Femur (tissue), 1 donor: Measurements from ENCODE around the gene ILRUN.
"Not testable (repeated sequence)": the region's sequence is repeated elsewhere in the genome, so short reads cannot be mapped to it uniquely, and the experiment has no call there.

Experiments used
- DNase-seq: peaks from one replicate; pipeline ENCODE4 v3.0.0-alpha.2; 2017

The ILRUN gene

DNA sequence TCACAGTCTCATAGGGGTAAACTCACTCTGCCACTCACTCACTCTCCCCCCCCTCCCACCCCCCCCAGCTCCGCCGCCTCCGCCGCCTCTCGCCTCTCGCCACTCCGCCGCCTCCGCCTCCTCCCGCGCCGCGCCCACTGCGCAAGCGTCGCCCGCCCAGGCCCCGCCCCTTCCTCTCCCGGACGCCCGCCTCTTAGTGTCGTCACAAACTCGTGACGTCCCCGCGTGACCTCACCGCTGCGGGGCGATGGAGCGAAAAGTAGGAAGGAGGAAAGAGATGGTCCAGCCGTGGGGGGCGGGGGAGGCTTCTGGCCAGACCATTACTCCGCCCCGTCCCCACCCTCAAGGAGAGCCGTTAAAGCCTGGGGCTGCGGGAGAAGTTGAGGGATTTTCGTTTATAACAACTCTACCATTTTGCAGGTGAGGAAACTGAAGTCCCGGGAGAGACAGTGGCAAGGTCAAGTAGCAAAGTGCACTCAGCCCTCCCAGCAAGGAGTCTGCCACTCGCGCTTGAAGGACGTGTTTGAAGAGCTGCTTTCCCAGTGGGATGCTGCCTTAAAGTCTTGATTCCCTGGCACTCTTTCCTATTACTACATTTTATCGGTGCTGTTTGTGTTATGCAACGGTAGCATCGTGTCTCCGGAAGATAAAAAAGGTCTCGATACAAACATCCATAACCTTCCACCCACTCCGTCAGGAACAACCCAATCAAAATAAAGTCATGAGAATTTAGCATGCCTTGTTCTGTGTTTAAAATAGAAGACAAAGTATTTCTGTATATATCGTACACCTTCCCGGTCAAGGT lies at the start of gene ILRUN:
TSS of gene ILRUN (minus strand) at position 29 of the 805 bp plus-strand sequence. CDS start 164 bp downstream, outside the sequence.
- DNase-seq = peak; percentile 98

DNA sequence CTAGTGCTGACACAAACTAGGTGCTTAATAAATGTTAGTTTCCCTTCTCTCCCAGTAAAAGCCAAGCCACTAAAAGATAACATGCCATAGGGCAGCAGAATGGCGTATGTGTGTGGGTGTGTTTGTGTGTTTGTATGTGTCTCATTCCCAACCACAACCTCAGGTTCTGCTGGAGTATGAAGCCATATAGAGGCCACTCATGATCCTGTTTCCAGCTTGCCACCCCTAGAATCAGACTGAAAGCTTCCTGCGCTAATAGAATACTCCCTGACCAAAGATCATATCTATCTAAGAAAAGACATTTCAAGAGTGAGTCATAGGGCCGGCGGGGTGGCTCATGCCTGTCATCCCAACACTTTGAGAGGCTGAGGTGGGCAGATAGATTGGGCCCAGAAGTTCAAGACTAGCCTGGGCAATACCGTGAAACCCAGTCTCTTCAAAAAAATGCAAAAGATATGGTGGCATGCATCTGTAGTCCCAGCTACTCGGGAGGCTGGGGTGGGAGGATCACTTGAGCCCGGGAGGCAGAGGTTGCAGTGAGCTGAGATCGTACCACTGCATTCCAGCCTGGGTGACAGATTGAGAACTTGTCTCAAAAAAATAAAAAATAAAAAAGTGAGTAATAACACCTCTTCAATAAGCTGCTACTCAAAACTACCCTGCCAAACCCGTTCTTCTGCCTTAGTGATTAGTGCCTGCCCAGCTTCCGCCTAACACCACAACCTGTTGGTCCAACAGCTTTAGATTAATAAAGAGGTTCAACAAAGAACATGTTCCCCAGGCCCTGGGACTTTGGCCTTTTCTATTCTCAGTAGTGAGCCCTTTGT lies 48.9 kb upstream of the ILRUN start:
- no peak for DNase-seq

DNA sequence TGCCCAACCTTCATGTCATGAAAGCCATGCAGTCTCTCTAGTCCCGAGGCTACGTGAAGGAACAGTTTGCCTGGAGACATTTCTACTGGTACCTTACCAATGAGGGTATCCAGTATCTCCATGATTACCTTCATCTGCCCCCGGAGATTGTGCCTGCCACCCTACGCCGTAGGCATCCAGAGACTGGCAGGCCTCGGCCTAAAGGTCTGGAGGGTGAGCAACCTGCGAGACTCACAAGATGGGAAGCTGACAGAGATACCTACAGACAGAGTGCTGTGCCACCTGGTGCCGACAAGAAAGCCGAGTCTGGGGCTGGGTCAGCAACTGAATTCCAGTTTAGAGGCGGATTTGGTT lies 47.7 kb upstream of the ILRUN start:
- not testable (repeated sequence) for DNase-seq

DNA sequence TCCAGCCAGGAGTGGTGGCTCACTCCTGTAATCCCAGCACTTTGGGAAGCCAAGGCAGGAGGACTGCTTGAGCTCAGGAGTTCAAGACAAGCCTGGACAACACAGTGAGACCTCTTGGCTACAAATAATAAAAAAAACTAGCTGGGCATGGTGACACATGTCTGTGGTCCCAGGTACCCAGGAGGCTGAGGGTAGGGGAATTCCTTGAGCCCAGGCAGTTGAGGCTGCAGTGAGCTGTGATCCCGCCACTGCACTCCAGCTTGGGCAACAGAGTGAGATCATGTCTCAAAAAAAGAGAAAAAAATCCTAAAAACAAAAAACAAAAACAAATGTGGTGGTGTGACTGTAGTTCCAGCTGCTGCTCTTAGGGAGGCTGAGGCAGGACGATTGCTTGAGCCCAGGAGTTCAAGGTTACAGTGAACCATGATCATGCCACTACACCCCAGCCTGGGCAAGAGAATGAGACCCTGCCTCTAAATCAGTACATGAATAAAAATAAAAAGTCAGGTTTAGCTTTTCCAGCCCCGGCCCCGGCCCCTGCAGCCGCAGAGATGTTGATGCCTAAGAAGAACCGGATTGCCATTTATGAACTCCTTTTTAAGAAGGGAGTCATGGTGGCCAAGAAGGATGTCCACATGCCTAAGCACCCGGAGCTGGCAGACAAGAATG lies 47.2 kb upstream of the ILRUN start:
- no peak for DNase-seq

DNA sequence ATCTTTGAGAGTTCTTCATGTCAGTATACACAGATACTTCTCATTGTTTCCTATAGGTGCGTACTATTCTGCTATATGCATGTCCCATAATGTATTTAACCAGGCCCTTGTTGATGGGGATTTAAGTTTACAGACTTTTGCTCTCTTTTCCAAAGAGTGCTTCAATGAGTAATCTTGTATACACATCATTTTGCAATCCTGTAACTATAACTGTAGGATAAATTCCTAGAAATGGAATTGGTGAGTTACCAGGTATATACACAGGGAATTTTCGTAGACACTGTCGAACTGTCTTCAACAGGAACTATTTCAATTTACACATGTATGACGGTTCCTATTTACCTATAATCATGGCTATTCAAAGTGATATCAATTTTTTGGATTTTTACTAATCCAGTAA lies 45.5 kb upstream of the ILRUN start:
- no peak for DNase-seq

DNA sequence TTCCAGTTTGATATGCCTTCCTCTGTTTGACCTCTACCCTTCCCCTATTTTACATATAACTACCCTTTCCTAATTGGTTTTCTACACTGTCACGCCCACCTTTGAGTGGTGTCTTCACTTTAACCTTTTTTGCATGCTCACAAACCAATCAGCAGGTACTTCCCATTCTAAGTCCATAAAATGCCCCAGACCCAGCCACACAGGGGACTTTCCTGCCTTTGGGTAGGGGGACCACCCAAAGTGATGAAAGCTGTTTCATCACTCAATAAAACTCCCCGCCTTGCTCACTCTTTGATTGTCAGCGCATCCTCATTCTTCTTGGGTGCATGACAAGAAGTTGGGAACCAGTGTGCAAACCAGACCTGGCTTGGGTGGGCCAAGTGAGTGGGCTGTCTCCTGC lies 40.3 kb upstream of the ILRUN start:
- DNase-seq = no peak

DNA sequence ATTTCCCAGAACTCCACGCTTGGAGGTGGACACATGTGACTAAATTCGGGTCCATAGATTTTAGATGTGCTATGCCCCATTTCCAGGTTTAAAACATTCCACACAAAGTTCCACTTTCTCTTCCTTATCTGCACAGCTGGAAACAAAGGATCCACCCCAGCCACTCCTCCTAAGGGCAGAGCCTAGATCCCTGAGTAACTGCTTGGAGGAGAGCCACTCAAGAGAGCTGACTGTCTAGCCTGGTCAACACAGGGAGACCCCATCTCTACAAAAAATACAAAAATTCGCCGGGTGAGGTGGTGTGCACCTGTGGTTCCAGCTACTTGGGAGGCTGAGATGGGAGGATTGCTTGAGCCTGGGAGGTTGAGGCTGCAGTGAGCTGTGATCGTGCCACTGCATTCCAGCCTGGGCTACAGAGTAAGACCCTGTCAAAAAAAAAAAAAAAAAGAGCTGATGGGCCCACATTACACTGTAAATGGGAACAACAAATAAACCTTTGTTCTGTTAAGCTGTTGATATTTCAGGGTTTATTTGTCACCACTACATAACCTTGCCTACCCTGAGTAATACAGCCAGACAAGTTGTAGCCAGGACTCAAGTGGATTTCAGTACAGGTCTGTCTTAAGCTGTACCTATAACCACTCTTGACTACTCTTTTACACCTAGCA lies 35.0 kb upstream of the ILRUN start:
- DNase-seq = no peak

DNA sequence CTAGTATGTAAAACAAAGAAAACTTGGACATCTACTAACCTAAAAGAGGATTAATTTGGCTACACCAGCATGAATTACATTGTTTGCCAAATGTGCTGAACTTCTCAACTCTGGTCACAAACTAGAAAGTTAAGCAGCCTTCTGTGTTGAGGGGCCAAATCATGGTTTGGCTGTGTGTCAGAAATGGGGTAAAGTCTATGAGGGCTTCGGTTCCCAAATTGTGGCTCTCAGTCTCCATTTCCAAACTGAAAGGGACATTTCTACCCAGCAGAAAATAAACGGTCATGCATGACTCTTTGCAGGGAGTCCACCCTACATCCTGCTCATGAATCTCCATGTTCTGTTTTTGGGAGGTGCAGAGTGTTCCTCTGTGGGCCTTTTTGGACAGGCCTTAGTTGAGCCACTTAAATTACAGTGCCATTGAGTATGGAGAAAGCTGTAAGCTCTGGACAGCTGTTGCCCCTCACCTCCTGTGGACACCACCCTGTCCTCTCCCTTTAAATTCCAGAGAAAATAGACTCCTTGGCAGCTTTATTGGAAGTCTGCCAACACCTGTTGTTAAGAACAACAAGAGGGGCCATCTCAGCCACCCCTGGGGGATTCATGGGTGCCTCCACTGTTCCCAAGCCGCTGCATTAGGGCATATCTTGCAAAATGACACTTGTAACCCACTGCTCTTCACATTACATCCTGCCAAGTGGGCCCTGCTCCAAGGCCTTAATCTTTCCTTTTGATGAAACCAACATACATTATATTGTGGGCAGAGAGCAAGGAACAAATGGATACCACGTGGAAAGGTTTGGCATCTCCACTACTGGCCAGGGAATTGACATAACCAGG lies 33.3 kb upstream of the ILRUN start:
- DNase-seq = peak; percentile 76

DNA sequence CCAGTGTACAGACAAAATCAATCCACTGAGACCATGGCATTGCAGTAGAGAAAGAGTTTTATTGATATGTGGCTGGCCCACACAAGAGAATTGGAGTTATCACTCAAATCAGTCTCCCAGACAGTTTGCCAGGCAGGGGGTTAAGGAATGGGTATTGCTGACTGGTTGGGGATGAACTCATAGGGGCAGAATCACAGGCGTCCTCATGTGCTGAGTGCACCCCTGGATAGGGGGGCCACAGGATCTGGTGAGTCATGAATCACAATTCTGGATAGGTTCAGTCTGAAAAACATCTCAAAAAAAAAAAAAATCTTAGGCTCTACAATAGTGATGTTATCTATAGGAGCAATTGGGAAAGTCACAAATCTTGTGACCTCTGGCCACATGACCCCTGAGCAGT lies 29.5 kb upstream of the ILRUN start:
- no peak for DNase-seq

DNA sequence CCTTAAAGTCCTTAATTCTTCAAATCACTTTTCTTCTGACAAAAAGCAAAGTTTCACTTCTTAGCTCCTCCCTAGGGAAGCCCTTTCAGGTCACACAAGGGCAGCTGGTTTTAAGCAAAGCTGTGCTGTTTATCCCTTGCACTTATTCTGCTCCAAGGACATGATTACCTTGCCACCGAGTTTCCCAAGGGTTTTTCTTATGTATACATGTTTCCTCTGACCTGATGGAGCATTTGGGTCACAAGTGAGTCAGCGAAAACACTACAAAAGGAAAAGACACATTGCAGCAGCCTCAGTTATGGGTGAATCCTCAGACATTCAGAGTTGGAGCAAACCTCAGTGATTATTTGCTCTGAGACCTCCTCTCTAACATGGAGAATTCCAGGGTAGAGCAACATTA lies 26.6 kb upstream of the ILRUN start:
- no peak for DNase-seq

DNA sequence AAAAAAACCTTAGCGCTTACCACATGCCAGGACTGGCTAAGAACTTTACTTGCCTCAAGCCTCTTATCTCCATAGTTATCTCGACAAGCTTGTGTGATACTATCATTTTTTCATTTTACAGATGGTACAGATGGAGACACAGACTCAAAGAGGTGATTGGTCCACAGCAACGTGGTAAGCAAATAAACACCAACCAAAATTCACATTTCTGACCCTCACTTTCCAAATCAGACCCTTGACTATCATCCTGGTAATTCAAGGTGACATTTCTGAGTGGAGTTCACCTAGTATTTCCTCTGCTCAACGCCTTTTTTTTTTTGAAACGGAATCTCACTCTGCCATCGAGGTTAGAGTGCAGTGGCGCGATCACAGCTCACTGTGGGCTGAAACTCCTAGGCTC lies 25.9 kb upstream of the ILRUN start:
- DNase-seq = no peak

DNA sequence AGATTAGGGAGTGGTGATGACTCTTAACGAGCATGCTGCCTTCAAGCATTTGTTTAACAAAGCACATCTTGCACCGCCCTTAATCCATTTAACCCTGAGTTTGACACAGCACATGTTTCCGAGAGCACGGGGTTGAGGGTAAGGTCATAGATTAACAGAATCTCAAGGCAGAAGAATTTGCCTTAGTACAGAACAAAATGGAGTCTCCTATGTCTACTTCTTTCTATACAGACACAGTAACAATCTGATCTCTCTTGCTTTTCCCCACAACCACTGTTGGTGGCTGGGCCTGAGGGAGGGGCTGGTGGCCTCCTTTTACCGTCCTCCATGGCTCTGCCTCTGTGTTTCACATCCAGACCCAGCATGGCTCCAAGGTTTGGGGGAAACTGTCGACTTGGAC lies 23.6 kb upstream of the ILRUN start:
- DNase-seq = not testable (repeated sequence)

DNA sequence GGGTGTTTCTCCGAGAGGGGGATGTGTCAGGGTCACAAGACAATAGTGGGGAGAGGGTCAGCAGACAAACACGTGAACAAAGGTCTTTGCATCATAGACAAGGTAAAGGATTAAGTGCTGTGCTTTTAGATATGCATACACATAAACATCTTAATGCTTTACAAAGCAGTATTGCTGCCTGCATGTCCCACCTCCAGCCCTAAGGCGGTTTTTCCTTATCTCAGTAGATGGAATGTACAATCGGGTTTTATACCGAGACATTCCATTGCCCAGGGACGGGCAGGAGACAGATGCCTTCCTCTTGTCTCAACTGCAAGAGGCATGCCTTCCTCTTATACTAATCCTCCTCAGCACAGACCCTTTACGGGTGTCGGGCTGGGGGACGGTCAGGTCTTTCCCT lies 23.1 kb upstream of the ILRUN start:
- DNase-seq = not testable (repeated sequence)

DNA sequence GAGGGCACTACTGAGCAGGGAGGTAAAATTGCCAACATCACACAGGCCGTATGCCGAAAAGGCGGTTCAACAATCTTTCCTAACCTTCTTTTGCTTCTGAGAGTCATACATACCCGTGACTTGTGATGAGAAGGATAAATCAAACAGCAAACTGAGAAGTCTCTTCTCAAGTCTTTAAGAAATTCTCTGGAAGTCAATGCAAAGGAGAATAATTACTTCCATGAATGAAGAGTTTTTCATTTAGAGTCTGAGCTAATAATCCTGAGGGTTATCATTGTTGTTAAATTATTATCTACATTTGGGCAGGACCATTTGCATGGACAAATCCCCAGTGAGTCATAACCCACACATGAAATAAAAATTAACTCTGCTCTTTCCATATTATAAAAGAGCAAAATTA lies 22.4 kb upstream of the ILRUN start:
- DNase-seq = no peak

DNA sequence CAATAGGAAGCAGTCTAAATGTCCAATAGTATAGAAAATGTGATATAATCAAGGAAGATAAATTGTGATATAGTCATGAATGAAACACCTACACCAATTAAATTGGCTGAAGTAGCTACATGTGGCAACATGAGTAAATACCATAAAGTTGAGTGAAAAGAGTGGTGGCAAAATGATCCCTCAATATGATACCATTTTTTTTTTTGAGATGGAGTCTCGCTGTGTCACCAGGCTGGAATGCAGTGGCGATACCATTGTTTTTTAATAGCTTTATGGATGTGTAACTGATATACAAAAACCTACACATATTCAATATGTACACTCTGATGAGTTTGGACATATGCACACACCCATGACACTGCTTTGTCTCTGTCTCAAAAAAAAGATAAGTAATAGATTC lies 20.9 kb upstream of the ILRUN start:
- no peak for DNase-seq

DNA sequence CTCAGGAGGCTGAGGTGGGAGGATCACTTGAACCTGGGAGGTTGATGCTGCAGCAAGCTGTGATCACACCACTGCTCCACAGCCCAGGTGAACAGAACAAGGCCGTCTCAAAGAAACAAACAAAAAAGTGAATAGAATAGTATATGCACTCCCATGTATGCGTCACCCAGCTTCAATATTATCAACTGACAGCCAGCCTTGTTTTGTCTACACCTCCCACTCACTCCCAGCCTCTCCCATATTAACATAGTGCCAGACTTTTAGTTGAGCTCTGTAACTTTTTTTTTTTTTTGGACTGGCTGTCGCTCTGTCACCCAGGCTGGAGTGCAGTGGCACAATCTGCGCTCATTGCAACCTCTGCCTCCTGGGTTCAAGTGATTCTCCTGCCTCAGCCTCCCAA lies 18.1 kb upstream of the ILRUN start:
- DNase-seq = no peak

DNA sequence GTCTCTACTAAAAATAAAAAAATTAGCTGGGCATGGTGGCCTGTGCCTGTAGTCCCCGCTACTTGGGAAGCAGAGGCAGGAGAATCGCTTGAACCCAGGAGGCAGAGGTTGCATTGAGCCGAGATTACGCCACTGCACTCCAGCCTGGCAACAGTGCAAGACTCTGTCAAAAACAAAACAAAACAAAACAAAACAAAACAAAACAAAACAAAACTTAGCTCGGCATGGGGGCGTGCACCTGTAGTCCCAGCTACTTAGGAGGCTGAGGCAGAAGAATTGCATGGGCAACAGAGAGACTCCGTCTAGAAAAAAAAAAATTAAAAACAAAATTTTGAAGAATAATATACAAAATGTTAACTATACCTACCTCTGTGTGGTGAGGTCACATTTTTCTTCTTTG lies 16.3 kb upstream of the ILRUN start:
- not testable (repeated sequence) for DNase-seq

DNA sequence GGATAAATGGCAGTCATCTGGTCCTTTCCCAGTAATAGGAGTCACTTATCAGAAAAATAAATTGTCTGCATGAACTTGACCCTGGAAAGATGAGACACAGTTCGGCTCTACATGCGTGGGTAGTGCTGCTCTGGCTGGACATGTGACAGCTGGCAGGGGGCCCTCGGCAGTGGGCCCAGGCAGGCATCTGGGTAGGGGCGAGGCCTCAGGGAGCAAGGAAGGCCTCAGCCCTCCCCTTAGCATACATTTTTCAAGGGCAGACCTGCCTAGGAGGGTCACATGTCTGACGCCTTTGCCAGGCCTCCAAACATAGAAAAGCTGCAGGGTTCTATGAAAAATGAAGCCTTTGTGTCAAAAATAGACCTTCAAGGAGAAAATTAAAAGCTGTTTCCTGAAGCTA lies 12.8 kb upstream of the ILRUN start:
- DNase-seq = peak; percentile 87

DNA sequence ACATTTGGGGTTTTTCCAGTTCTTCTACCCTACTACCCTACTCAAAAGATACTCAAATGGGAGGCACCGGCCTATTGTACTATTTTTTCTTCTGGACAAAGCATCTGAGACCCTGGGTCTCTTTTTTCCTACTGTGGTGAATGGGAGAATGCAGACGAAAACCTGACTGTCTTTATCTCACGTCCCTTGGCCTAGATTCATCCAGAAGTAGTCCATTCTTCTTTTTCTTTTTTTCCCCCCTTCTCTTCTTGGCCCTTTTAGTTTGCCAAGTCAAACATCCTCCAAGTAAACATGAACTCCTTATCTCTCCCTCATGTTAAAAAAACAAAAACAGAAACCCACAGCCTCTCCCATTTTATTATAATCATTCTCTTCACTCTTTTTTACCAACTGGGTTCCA lies 8.7 kb upstream of the ILRUN start:
- DNase-seq = no peak

DNA sequence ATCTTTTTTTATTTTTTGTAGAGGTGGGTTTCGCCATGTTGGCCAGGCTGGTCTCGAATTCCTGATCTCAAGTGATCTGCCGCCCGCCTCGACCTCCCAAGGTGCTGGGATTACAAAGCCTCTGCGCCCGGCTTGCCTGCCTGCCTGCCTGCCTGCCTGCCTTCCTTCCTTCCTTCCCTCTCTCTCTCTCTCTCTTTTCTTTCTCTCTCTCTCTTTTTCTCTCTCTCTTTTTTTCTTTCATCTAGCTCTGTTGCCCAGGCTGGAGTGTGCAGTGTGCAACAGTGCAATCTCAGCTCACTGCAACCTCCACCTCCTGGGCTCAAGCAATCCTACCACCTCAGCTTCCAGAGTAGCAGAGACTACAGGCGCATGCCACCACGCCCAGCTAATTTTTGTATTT lies 4.6 kb upstream of the ILRUN start:
- no peak for DNase-seq

DNA sequence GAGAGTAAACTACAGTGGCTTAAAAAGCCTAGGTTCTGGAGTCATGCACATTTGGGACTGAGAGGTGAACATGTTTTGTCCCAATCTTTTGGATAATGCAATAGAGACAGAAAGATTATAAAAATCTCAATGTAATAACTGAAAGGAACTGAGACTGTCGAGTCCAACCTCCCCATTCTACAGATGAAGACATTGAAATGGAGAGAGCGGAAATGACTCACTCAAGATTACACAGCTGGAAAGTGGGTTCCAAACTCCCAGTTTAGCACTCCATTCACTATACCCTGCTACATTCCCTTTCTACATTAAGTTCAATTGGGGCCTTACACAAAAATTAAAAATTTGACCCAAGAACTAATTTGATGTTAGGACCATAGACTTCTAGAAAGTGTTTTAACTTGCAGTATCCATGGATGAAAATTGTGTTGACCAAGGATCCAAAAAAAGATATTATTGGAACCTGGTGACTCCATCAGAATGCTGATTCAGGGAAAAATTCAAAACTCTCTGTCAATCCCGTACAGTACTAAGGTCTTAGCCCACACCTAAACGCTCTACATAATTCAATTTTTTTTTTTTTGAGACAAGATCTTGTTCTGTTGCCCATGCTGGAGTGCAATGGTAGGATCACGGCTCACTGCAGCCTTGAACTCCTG lies 1.5 kb upstream of the ILRUN start:
- no peak for DNase-seq

DNA sequence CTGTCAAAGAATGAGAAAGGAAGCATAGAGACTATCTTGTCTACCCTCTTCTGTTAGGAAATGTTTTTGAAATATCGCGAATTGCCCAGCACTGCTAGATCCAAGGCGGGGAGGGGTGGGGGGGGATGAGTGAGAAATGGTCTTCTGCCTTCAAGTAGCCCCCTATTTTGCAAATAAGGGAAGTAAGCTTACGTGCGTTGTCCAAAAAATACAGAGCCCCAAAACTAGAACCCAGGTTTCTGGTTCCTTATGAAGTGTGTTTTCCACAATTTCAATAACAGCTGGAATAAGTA lies 923 bp upstream of the ILRUN start:
- no peak for DNase-seq
